PC-9 (cell line): ENCODE data around the gene LTBP4.

ENCODE experiments used
- EZH2 ChIP-seq: fragments of 200-600 bp; sonication (generic); IDR thresholded peaks from 2 replicates; pipeline ENCODE4 v1.8.0; 2017; ENCODE audit warnings: antibody characterized with exemption, low read depth
- TF ChIP-seq, protein P1 (sequence below): fragments of 200-600 bp; sonication (generic); conservative IDR thresholded peaks from 2 replicates; pipeline ENCODE4 v1.6.1; 2017; ENCODE audit warnings: mixed run types, antibody characterized with exemption, mild to moderate bottlenecking, moderate library complexity

DNA sequence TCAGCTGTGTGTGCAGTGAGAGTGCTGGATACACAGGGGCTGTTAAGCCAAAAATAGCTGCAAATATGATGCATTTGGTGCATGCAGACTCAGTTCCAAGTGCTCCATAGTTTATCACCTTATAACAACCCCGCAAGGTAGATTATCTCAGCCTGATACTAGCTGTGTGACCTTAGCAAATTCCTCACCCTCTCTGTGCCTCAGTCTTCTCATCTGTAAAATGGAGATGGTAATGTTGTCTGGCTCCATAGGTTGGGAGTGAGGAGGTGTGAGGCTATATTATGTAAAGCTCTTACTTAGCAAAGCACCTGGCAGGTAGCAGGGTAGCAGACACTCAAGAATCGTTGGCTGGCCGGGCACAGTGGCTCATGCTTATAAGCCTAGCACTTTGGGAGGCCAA lies 48.3 kb upstream of the LTBP4 start:
- TF ChIP-seq, protein P1, sequence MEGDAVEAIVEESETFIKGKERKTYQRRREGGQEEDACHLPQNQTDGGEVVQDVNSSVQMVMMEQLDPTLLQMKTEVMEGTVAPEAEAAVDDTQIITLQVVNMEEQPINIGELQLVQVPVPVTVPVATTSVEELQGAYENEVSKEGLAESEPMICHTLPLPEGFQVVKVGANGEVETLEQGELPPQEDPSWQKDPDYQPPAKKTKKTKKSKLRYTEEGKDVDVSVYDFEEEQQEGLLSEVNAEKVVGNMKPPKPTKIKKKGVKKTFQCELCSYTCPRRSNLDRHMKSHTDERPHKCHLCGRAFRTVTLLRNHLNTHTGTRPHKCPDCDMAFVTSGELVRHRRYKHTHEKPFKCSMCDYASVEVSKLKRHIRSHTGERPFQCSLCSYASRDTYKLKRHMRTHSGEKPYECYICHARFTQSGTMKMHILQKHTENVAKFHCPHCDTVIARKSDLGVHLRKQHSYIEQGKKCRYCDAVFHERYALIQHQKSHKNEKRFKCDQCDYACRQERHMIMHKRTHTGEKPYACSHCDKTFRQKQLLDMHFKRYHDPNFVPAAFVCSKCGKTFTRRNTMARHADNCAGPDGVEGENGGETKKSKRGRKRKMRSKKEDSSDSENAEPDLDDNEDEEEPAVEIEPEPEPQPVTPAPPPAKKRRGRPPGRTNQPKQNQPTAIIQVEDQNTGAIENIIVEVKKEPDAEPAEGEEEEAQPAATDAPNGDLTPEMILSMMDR: no peak
- TF ChIP-seq EZH2: no peak
